ENCODE measurements around the gene OAS2. TPM values are rescaled to one million over a fixed set of nuclear protein-coding genes. Genes with fewer than 3 reads are reported as not detected.

The OAS2 gene
- total and polyA plus RNA-seq, 2 donors (not counting 1 experiment from before 2014, with no cell fraction given), result 31.6 to 59.3 TPM

GRCh38 chr12:113007166-113007565, 28.8 kb downstream of the OAS2 start:
- Mint-ChIP-seq H3K27me3 (no peaks in the 10 kb centered on the region), H3K9me3 (ENCODE audit: insufficient read depth) (peaks cover 2% of the 10 kb centered on the region), H3K4me3 (no peak overlapping the region), H3K4me1 (no peaks in the 10 kb centered on the region), H3K27ac (no peak overlapping the region)
- Histone ChIP-seq H2AFZ (ENCODE audit: insufficient read depth, low read depth, low read length, poor library complexity, severe bottlenecking) (no peak overlapping the region), H3K4me1 (ENCODE audit: control insufficient read depth in 2 of 2, insufficient read depth in 2 of 2, low read length in 2 of 2) (no peaks in the 10 kb centered on the region), H3K9ac (ENCODE audit: low read length) (no peak overlapping the region), H3K4me2 (replicated peaks; ENCODE audit: low read depth, low read length, poor library complexity, severe bottlenecking) (no peak overlapping the region), H3K36me3 (replicated peaks in 1 of 2; ENCODE audit: control extremely low read depth in 1 of 2, control insufficient read depth in 1 of 2, extremely low read depth in 1 of 2, insufficient read depth in 2 of 2, low read length in 1 of 2) (peaks cover 22 to 93% of the 10 kb centered on the region in 2 experiments), H3K79me2 (ENCODE audit: control insufficient read depth, insufficient read depth, low read length) (no peaks in the 10 kb centered on the region), H4K20me1 (ENCODE audit: control insufficient read depth, insufficient read depth, low read length, poor library complexity, severe bottlenecking) (no peaks in the 10 kb centered on the region), H3K27me3 (replicated peaks in 1 of 4; ENCODE audit: control extremely low read depth in 1 of 4, control insufficient read depth in 3 of 4, insufficient read depth in 4 of 4, low read length in 3 of 4) (no peaks in the 10 kb centered on the region), H3K9me3 (ENCODE audit: control extremely low read depth in 1 of 3, control insufficient read depth in 2 of 3, insufficient read depth in 1 of 3, low read length in 2 of 3) (peaks cover 0 to 16% (median 8%) of the 10 kb centered on the region in 3 donors), H3K4me3 (ENCODE audit: control extremely low read depth in 1 of 5, extremely low read depth in 1 of 5, insufficient read depth in 1 of 5, low read depth in 2 of 5, low read length in 4 of 5) (no peak overlapping the region), H3K27ac (ENCODE audit: low read length in 2 of 2) (no peak overlapping the region)
- POLR2A ChIA-PET, result interaction anchor here (1.1 kb wide), 1 partner anchor 107 kb away, joined by 4 read pairs; no protein-coding TSS in a partner anchor
- 95% methylated on average over 4 of the region's 4 CpGs for WGBS (ENCODE audit: insufficient coverage)
- DNase-seq, result no peak
- CTCF ChIA-PET, result interaction anchor here (0.6 to 2.4 kb wide), 8 partner anchors 14 to 1611 kb away, joined by 3 to 12 read pairs (median 4); no protein-coding TSS in a partner anchor
- TF ChIP-seq EZH2 (IDR thresholded peaks at IDR 0.05; ENCODE audit: borderline replicate concordance, insufficient read depth, low read depth, low read length, poor library complexity, severe bottlenecking) (no peak), CTCF (IDR thresholded peaks at IDR 0.05) (no peak)
- intact Hi-C loops (cut with micrococcal nuclease), result no loop called here
- ATAC-seq (ENCODE audit: low read depth), result no peak

DNA sequence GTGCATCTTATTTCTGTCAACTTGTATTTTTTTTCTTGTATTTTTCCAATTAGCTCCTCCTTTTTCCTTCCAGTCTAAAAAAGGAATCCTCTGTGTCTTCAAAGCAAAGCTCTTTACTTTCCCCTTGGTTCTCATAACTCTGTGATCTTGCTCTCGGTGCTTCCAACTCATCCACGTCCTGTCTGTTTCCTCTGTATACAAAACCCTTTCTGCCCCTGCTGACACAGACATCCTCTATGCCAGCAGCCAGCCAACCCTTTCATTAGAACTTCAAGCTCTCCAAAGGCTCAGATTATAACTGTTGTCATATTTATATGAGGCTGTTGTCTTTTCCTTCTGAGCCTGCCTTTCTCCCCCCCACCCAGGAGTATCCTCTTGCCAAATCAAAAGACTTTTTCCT, 32.4 kb downstream of the OAS2 start:
- DNase-seq (no peak), ATAC-seq (ENCODE audit: low read depth) (no peak)
- no peak for TF ChIP-seq CTCF (IDR thresholded peaks at IDR 0.05)
- TF ChIP-seq EZH2 (IDR thresholded peaks at IDR 0.05; ENCODE audit: borderline replicate concordance, insufficient read depth, low read depth, low read length, poor library complexity, severe bottlenecking), result no peak
- H3K9me3 Mint-ChIP-seq (ENCODE audit: insufficient read depth), result peaks cover 2% of the 10 kb centered on the region
- Histone ChIP-seq H2AFZ (ENCODE audit: insufficient read depth, low read depth, low read length, poor library complexity, severe bottlenecking) (no peak overlapping the region), H3K4me2 (replicated peaks; ENCODE audit: low read depth, low read length, poor library complexity, severe bottlenecking) (no peak overlapping the region), H3K27ac (ENCODE audit: low read length in 2 of 2) (no peak overlapping the region), H3K4me3 (ENCODE audit: control extremely low read depth in 1 of 5, extremely low read depth in 1 of 5, insufficient read depth in 1 of 5, low read depth in 2 of 5, low read length in 4 of 5) (no peak overlapping the region), H3K79me2 (ENCODE audit: control insufficient read depth, insufficient read depth, low read length) (no peaks in the 10 kb centered on the region), H3K9me3 (ENCODE audit: control extremely low read depth in 1 of 3, control insufficient read depth in 2 of 3, insufficient read depth in 1 of 3, low read length in 2 of 3) (peaks cover 0 to 16% (median 8%) of the 10 kb centered on the region in 3 donors), H3K4me1 (ENCODE audit: control insufficient read depth in 2 of 2, insufficient read depth in 2 of 2, low read length in 2 of 2) (no peaks in the 10 kb centered on the region), H3K36me3 (replicated peaks in 1 of 2; ENCODE audit: control extremely low read depth in 1 of 2, control insufficient read depth in 1 of 2, extremely low read depth in 1 of 2, insufficient read depth in 2 of 2, low read length in 1 of 2) (peaks cover 22 to 59% of the 10 kb centered on the region in 2 experiments), H4K20me1 (ENCODE audit: control insufficient read depth, insufficient read depth, low read length, poor library complexity, severe bottlenecking) (no peaks in the 10 kb centered on the region), H3K27me3 (replicated peaks in 1 of 4; ENCODE audit: control extremely low read depth in 1 of 4, control insufficient read depth in 3 of 4, insufficient read depth in 4 of 4, low read length in 3 of 4) (no peaks in the 10 kb centered on the region), H3K9ac (ENCODE audit: low read length) (no peak overlapping the region)
- H3K4me1 Mint-ChIP-seq, result no peaks in the 10 kb centered on the region
- ChIA-PET POLR2A (no interaction called here), CTCF (no interaction called here)
- H3K4me3 Mint-ChIP-seq, result no peak overlapping the region
- H3K27ac Mint-ChIP-seq, result no peak overlapping the region
- no peaks in the 10 kb centered on the region for H3K27me3 Mint-ChIP-seq
- intact Hi-C loops (cut with micrococcal nuclease), result no loop called here
- 83% methylated on average over 1 of the region's 2 CpGs for WGBS (ENCODE audit: insufficient coverage)
